DMS114 treated with DMSO at 0.1 percent for 48 hours (cell line): ENCODE results near the gene OR52E8.

Source experiments
- DNase-seq: peaks from one replicate; lab custom pipeline; 2025; ENCODE audit not compliant: unreplicated experiment; lab: John Stamatoyannopoulos, UW

OR52E8 gene

GRCh38 chr11:5857590-5857989 lies at the start of gene OR52E8:
TSS of gene OR52E8 (minus strand) at chr11:5857690. CDS start at chr11:5857690, 0 bp downstream.
- no peak for DNase-seq

- no peak for DNase-seq
Observed at GRCh38 chr11:5899534-5899933, 42.0 kb upstream of the OR52E8 start.

- DNase-seq: no peak
Observed at GRCh38 chr11:5892908-5893307, 35.4 kb upstream of the OR52E8 start, which contains the start of gene OR52E5. TSS of gene OR52E5 (plus strand) at chr11:5893208. CDS start at chr11:5900777, 7,569 bp downstream.

- DNase-seq: peak; percentile 21
Observed at GRCh38 chr11:5891216-5891800, 33.8 kb upstream of the OR52E8 start.

GRCh38 chr11:5887661-5888060 lies 30.2 kb upstream of the OR52E8 start:
- DNase-seq: no peak

GRCh38 chr11:5887172-5887571 lies 29.7 kb upstream of the OR52E8 start:
- DNase-seq: no peak

- no peak for DNase-seq
Observed at GRCh38 chr11:5881756-5882155, 24.3 kb upstream of the OR52E8 start.

GRCh38 chr11:5880329-5880728 lies 22.8 kb upstream of the OR52E8 start, which contains the start of gene OR52E4:
TSS of gene OR52E4 (plus strand) at chr11:5880629. CDS start at chr11:5884293, 3,664 bp downstream.
- no peak for DNase-seq

GRCh38 chr11:5878564-5878963 lies 21.1 kb upstream of the OR52E8 start:
- no peak for DNase-seq

GRCh38 chr11:5865826-5866225 lies 8.3 kb upstream of the OR52E8 start:
- no peak for DNase-seq

GRCh38 chr11:5851002-5851401 lies 6.5 kb downstream of the OR52E8 start:
- no peak for DNase-seq

- DNase-seq: no peak
Observed at GRCh38 chr11:5847711-5848110, 9.8 kb downstream of the OR52E8 start.

- no peak for DNase-seq
Observed at GRCh38 chr11:5846701-5847100, 10.8 kb downstream of the OR52E8 start.

GRCh38 chr11:5841797-5842196 lies 15.7 kb downstream of the OR52E8 start, which contains the start of gene OR52E6:
TSS of gene OR52E6 (minus strand) at chr11:5841897. CDS start at chr11:5841897, 0 bp downstream.
- no peak for DNase-seq

GRCh38 chr11:5837695-5838094 lies 19.8 kb downstream of the OR52E8 start:
- no peak for DNase-seq

- no peak for DNase-seq
Observed at GRCh38 chr11:5833446-5833845, 24.0 kb downstream of the OR52E8 start.

GRCh38 chr11:5831196-5831829 lies 26.2 kb downstream of the OR52E8 start:
- no peak for DNase-seq

GRCh38 chr11:5818245-5818886 lies 39.1 kb downstream of the OR52E8 start:
- DNase-seq: no peak

GRCh38 chr11:5815534-5815933 lies 42.0 kb downstream of the OR52E8 start:
- DNase-seq: no peak

- no peak for DNase-seq
Observed at GRCh38 chr11:5809905-5810795, 47.3 kb downstream of the OR52E8 start.

- DNase-seq: no peak
Observed at GRCh38 chr11:5809122-5809519, 48.4 kb downstream of the OR52E8 start.
